K562 (cell line): ENCODE data around the gene FAM110D. TPM values are rescaled to one million over a fixed set of nuclear protein-coding genes. Genes with fewer than 3 reads are reported as not detected.
A peak's percentile ranks its signal among the peaks of the same experiment; 100 is the strongest.

ENCODE experiments used
- ATAC-seq: fragments of 200-7000 bp; cut with Tn5 transposase; 3 replicates; pipeline ENCODE4 v1.9.1; 2020; ENCODE audit warnings: moderate library complexity
- BruUV-seq: library from RNA; stranded (reverse); fragments of 400-500 nt; replicated peaks from 2 replicates; lab custom pipeline; 2021; lab: Mats Ljungman, UMichigan
- CTCF ChIA-PET: fragments of 300-600 bp; formaldehyde crosslinking; extraction: SDS; loops from one replicate; lab custom pipeline; 2021; ENCODE audit warnings: low intra/inter-chr PET ratio; lab: Yijun Ruan, JAX
- POLR2A ChIA-PET: fragments of 300-600, 350-650 bp; sonication (Branson Sonifier 250); formaldehyde crosslinking; extraction: SDS; loops from one replicate; lab custom pipeline; 2021; ENCODE audit warnings: antibody characterized with exemption, inconsistent platforms; lab: Yijun Ruan, JAX
- DNase-seq, 4 experiments: peaks; one replicate each; pipeline versions ENCODE4 v3.0.0 to v3.0.0-alpha.2; 2011 to 2018; ENCODE audit warnings: low spot score in 3 of 4, mixed read lengths in 3 of 4; ENCODE audit errors: extremely low read depth in 1 of 4
- FAIRE-seq: peaks from 2 replicates; lab custom pipeline; 2011; peaks lifted over from hg19 to GRCh38; lab: Jason Lieb, UNC
- H2AFZ ChIP-seq: 2 replicates; pipeline ENCODE4 v1.6.0; 2011; ENCODE audit warnings: low read depth, low read length, control low read depth, inconsistent platforms
- H3K27ac ChIP-seq: fragments of 200-600 bp; 3 replicates; pipeline ENCODE4 v1.8.0; 2011; ENCODE audit warnings: low read depth, mild to moderate bottlenecking, control low read depth, inconsistent platforms, low read length, moderate library complexity, mixed read lengths; ENCODE audit errors: extremely low read depth
- H3K27me3 ChIP-seq, 2 experiments: fragments of 300-600 bp in 1 of 2; 2 replicates in 1 of 2; 3 replicates in 1 of 2; pipeline versions ENCODE4 v1.6.0 to v1.8.0; 2011; ENCODE audit warnings: inconsistent platforms in 2 of 2, low read length in 2 of 2, mild to moderate bottlenecking in 1 of 2, mixed read lengths in 1 of 2, moderate library complexity in 1 of 2; ENCODE audit not compliant: control insufficient read depth in 2 of 2, insufficient read depth in 2 of 2
- H3K36me3 ChIP-seq: fragments of 300-600 bp; 3 replicates; pipeline ENCODE4 v1.8.0; 2011; ENCODE audit warnings: mild to moderate bottlenecking, low read length, inconsistent platforms; ENCODE audit not compliant: control insufficient read depth, insufficient read depth
- H3K4me1 ChIP-seq, 2 experiments: fragments of 200-600 bp in 1 of 2; replicated peaks in 1 of 2; 2 replicates in 1 of 2; 3 replicates in 1 of 2; pipeline versions ENCODE4 v1.5.1 to v1.8.0; 2011; ENCODE audit warnings: inconsistent platforms in 2 of 2, low read length in 2 of 2, mild to moderate bottlenecking in 1 of 2, mixed read lengths in 1 of 2, moderate library complexity in 1 of 2; ENCODE audit not compliant: control insufficient read depth in 2 of 2, insufficient read depth in 2 of 2
- H3K4me2 ChIP-seq: 2 replicates; pipeline ENCODE4 v1.6.1; 2011; ENCODE audit warnings: low read length, control low read depth, inconsistent platforms, mixed read lengths; ENCODE audit not compliant: insufficient read depth
- H3K4me3 ChIP-seq: fragments of 200-600 bp; sonication (generic), shearing (Covaris generic); 2 replicates; pipeline ENCODE4 v1.5.1; 2016; ENCODE audit warnings: control low read depth, inconsistent platforms
- H3K79me2 ChIP-seq: fragments of 200-600 bp; 3 replicates; pipeline ENCODE4 v1.8.0; 2011; ENCODE audit warnings: low read length, inconsistent platforms; ENCODE audit not compliant: control insufficient read depth, insufficient read depth
- H3K9ac ChIP-seq, 2 experiments: 2 replicates each; pipeline versions ENCODE4 v1.6.0 to v1.6.1; 2011; ENCODE audit warnings: low read depth in 2 of 2, low read length in 2 of 2, control low read depth in 1 of 2, inconsistent platforms in 1 of 2, mild to moderate bottlenecking in 1 of 2, mixed read lengths in 1 of 2; ENCODE audit not compliant: insufficient read depth in 1 of 2
- H3K9me1 ChIP-seq: one replicate; pipeline ENCODE4 v1.6.0; 2011; ENCODE audit warnings: inconsistent platforms, mild to moderate bottlenecking, low read length, moderate library complexity; ENCODE audit not compliant: control insufficient read depth, insufficient read depth
- H3K9me3 ChIP-seq: replicated peaks from 2 replicates; pipeline ENCODE4 v1.5.1; 2011; ENCODE audit warnings: low read depth, low read length, inconsistent platforms; ENCODE audit not compliant: control insufficient read depth, insufficient read depth
- H4K20me1 ChIP-seq: replicated peaks from 2 replicates; pipeline ENCODE4 v1.6.1; 2011; ENCODE audit warnings: low read length, inconsistent platforms, mixed read lengths; ENCODE audit not compliant: control insufficient read depth, insufficient read depth
- ARID1B ChIP-seq: fragments of 450-650 bp; IDR thresholded peaks from 2 replicates; pipeline ENCODE4 v1.6.1; 2016; ENCODE audit warnings: antibody characterized with exemption, mild to moderate bottlenecking, inconsistent platforms
- ATF3 ChIP-seq, 2 experiments: fragments of 450-650 bp in 1 of 2; sonication (generic) in 1 of 2; formaldehyde crosslinking in 1 of 2; IDR thresholded peaks in 1 of 2; conservative IDR thresholded peaks in 1 of 2; 2 replicates each; pipeline versions ENCODE4 v1.6.1 to v1.8.1; 2016 to 2023; ENCODE audit warnings: mild to moderate bottlenecking in 2 of 2, moderate library complexity in 2 of 2, inconsistent platforms in 1 of 2, missing genetic modification reagents in 1 of 2
- CTCF ChIP-seq, 3 experiments: IDR thresholded peaks in 2 of 3; conservative IDR thresholded peaks in 1 of 3; 2 replicates each; pipeline ENCODE4 v1.5.1; 2011 to 2012; ENCODE audit warnings: low read length in 3 of 3, mild to moderate bottlenecking in 3 of 3, control low read depth in 2 of 3, improper control_type of control experiment in 1 of 3, inconsistent platforms in 1 of 3, low read depth in 1 of 3, mixed read lengths in 1 of 3, moderate library complexity in 1 of 3; ENCODE audit not compliant: insufficient read depth in 2 of 3
- L3MBTL2 ChIP-seq: fragments of 450-650 bp; IDR thresholded peaks from 2 replicates; pipeline ENCODE4 v1.6.1; 2016; ENCODE audit warnings: mild to moderate bottlenecking, moderate library complexity
- LEF1 ChIP-seq: fragments of 450-650 bp; IDR thresholded peaks from 2 replicates; pipeline ENCODE4 v1.6.1; 2016; ENCODE audit warnings: mild to moderate bottlenecking
- MTA3 ChIP-seq: fragments of 450-650 bp; formaldehyde crosslinking; IDR thresholded peaks from 2 replicates; pipeline ENCODE4 v1.6.1; 2017; ENCODE audit warnings: mild to moderate bottlenecking, borderline replicate concordance
- TCF3 ChIP-seq: sonication (generic); formaldehyde crosslinking; IDR thresholded peaks from 2 replicates; pipeline ENCODE4 v1.4.0; 2020; ENCODE audit warnings: mild to moderate bottlenecking, missing genetic modification reagents
- ZBTB33 ChIP-seq: sonication (generic); formaldehyde crosslinking; IDR thresholded peaks from 2 replicates; pipeline ENCODE4 v1.8.1; 2023; ENCODE audit warnings: mild to moderate bottlenecking, missing genetic modification reagents
- ZNF778 ChIP-seq: fragments of 450-650 bp; formaldehyde crosslinking; IDR thresholded peaks from 2 replicates; pipeline ENCODE4 v1.4.0; 2020; ENCODE audit warnings: mild to moderate bottlenecking, moderate library complexity
- WGBS: fragments of 100-300 bp; shearing (Covaris generic); methylation state at CpG from one replicate; pipeline ENCODE4 v1.1.6; 2016; ENCODE audit warnings: low coverage, mixed read lengths; ENCODE audit not compliant: insufficient coverage; ENCODE audit errors: missing lambda C conversion rate; 5-methylcytosine and 5-hydroxymethylcytosine counted together
- in situ Hi-C: fragments of 300-500 bp; cut with MboI; formaldehyde crosslinking; loops from 4 replicates; pipeline ENCODE4 v1.15.0; 2018; ENCODE audit warnings: inconsistent platforms, mixed read lengths
- intact Hi-C: fragments of 100-400 bp; cut with micrococcal nuclease; formaldehyde crosslinking; loops from 2 replicates; pipeline ENCODE4 v1.14.2; 2022
- polyA plus RNA-seq, 8 experiments: library from polyadenylated mRNA; depleted of rRNA in 4 of 8; stranded (reverse) in 5 of 8; unstranded in 3 of 8; fragments of >200 nt; fragmentation: Nextera tagmentation in 2 of 8; fragmentation: Illumina TruSeq in 1 of 8; extraction: Ambion mirVana in 2 of 8; extraction: Trizol in 1 of 8; gene quantifications; 2 replicates each; pipeline versions ENCODE4 v1.2.1 to v1.2.3, GENCODE V29; 2011 to 2014; ENCODE audit warnings: inconsistent platforms in 1 of 8, missing spikeins in 1 of 8
- total RNA-seq, 7 experiments: library from RNA; depleted of rRNA in 6 of 7; stranded (reverse); fragments of >200 nt in 6 of 7; fragmentation: Illumina TruSeq in 2 of 7; extraction: Trizol in 2 of 7; gene quantifications; 2 replicates each; pipeline versions ENCODE4 v1.2.1 to v1.2.3, GENCODE V29; 2011 to 2021; ENCODE audit warnings: low replicate concordance in 1 of 7

The FAM110D gene
- total and polyA plus RNA-seq, 9 of the 15 experiments (the other 6 are each of a cell fraction or from before 2014, with no cell fraction given): 0.04 to 1.1 (median 0.33) TPM

GRCh38 chr1:26138974-26139558 lies 19.8 kb upstream of the FAM110D start (continued):
- peak; percentile 31; the same call in 1 of the 2 replicates for TF ChIP-seq L3MBTL2
- TF ChIP-seq, all 486 proteins: peak for 40

GRCh38 chr1:26142159-26142558 lies 16.7 kb upstream of the FAM110D start:
- intact Hi-C loops (loop anchor here (2.0 kb wide), 1 partner anchor 15 kb away; no protein-coding TSS in a partner anchor), in situ Hi-C loops (no loop called here)
- Histone ChIP-seq H3K4me3 (no peak overlapping the region), H4K20me1 (no peaks in the 10 kb centered on the region), H3K79me2 (no peaks in the 10 kb centered on the region), H3K4me1 (peaks cover 23 to 29% of the 10 kb centered on the region in 2 experiments; a peak in 4 of 5 replicates), H3K36me3 (no peaks in the 10 kb centered on the region), H3K27me3 (no peaks in the 10 kb centered on the region), H3K9me1 (no peaks in the 10 kb centered on the region), H3K9ac (peak overlapping the region in 1 of 2 experiments; percentile 29; a peak in 1 of 4 replicates), H3K4me2 (peak overlapping the region; percentile 54; the same call in 1 of the 2 replicates), H2AFZ (peak overlapping the region; percentile 87), H3K9me3 (no peaks in the 10 kb centered on the region), H3K27ac (peak overlapping the region; percentile 44; the same call in 1 of the 3 replicates)
- peak; percentile 16 for ATAC-seq
- CTCF ChIA-PET: interaction anchor here (0.6 to 5.1 kb wide), 3 partner anchors 22 to 37 kb away, joined by 3 to 114 read pairs (median 3); no protein-coding TSS in a partner anchor
- BruUV-seq: no TSS peak
- 52% methylated on average over 8 of the region's 8 CpGs for WGBS
- POLR2A ChIA-PET: interaction anchor here (0.6 to 9.1 kb wide), 15 partner anchors 9 to 420 kb away, joined by 3 to 237 read pairs (median 3); partner anchors contain the start of gene CEP85
- no peak for FAIRE-seq
- no peak for DNase-seq
- TF ChIP-seq ARID1B (0 out of 2 replicates have a peak, but pooled peaks have one; percentile 19), CTCF (IDR thresholded peaks at IDR 0.05 in 2 of 3, conservative IDR thresholded peaks at IDR 0.05 in 1 of 3; ENCODE audit: insufficient read depth in 2 of 3, low read depth in 1 of 3, low read length in 3 of 3) (peak; percentile 10 to 29 (median 23); a peak in 1 of 6 replicates), L3MBTL2 (0 out of 2 replicates have a peak, but pooled peaks have one; percentile 10), ATF3 (IDR thresholded peaks at IDR 0.05) (peak; percentile 50; the same call in 1 of the 2 replicates), ATF3 (CRISPR knock-in tag; conservative IDR thresholded peaks at IDR 0.05) (no peak), ZBTB33 (CRISPR knock-in tag) (peak; percentile 96), TCF3 (CRISPR knock-in tag) (0 out of 2 replicates have a peak, but pooled peaks have one; percentile 9), LEF1 (no peak), ZNF778 (CRISPR knock-in tag) (no peak), MTA3 (0 out of 2 replicates have a peak, but pooled peaks have one; percentile 24)
